Measurements from ENCODE around the gene SYT17. TPM values are rescaled to one million over a fixed set of nuclear protein-coding genes. Genes with fewer than 3 reads are reported as not detected.

SYT17 gene
- under 0.01 and 0.12 TPM in 2 replicates for total RNA-seq

GRCh38 chr16:19167710-19168370 lies at the start of gene SYT17:
SYT17 (plus strand) TSS chr16:19168240; CDS start chr16:19168647, 407 bp downstream.

GRCh38 chr16:19285431-19285830 lies 117.4 kb downstream of the SYT17 start, which contains the start of gene CLEC19A:
CLEC19A (plus strand) TSS chr16:19285731; CDS start chr16:19285852, 121 bp downstream.

Other genes with a start within 250 kb of the SYT17 start
- gene SMG1, start 241.8 kb upstream of the SYT17 start, total RNA-seq = 89.4 and 92.5 TPM in 2 replicates
- gene TMC7, start 184.3 kb upstream of the SYT17 start, total RNA-seq = 0.50 and 0.89 TPM in 2 replicates
- 21.1 and 25.7 TPM in 2 replicates for gene COQ7, start 100.6 kb upstream of the SYT17 start, total RNA-seq
- gene ITPRIPL2, start 54.3 kb upstream of the SYT17 start, total RNA-seq = 43.4 and 50.7 TPM in 2 replicates
- gene CLEC19A, start 117.5 kb downstream of the SYT17 start, total RNA-seq = not detected in 2 replicates
- gene TMC5, start 249.6 kb downstream of the SYT17 start, total RNA-seq = not detected in 2 replicates

All from uterine smooth muscle cell (primary cell).